CD4-positive, alpha-beta T cell (primary cell): Measurements from ENCODE around the gene GRIA4. TPM values are rescaled to one million over a fixed set of nuclear protein-coding genes. Genes with fewer than 3 reads are reported as not detected.

Source experiments
- ATAC-seq: fragments of 200-7000 bp; cut with Tn5 transposase; one replicate; pipeline ENCODE4 v1.10.0; 2022; ENCODE audit warnings: mild to moderate bottlenecking; ENCODE audit not compliant: poor library complexity
- CTCF ChIA-PET: fragments of 350-600 bp; sonication (Branson Sonifier 250); formaldehyde crosslinking; loops from one replicate; lab custom pipeline; 2021; ENCODE audit warnings: antibody characterized with exemption, inconsistent platforms; lab: Charles Lee
- POLR2A ChIA-PET: fragments of 350-600 bp; sonication (Branson Sonifier 250); formaldehyde crosslinking; loops from one replicate; lab custom pipeline; 2021; ENCODE audit warnings: antibody characterized with exemption, inconsistent platforms; lab: Charles Lee
- DNase-seq, 14 experiments: peaks; one replicate each; pipeline ENCODE4 v3.0.0-alpha.2; 2013 to 2020; ENCODE audit warnings: mixed read lengths in 2 of 14
- H3K27ac ChIP-seq, 2 donors: one replicate each; pipeline versions ENCODE4 v1.5.1 to v1.7.0; 2013; ENCODE audit warnings: low read length in 2 of 2, low read depth in 1 of 2, mild to moderate bottlenecking in 1 of 2
- H3K27me3 ChIP-seq, 2 experiments: 1 replicate in 1 of 2; 2 replicates in 1 of 2; pipeline versions ENCODE4 v1.6.1 to v1.7.0; 2013; ENCODE audit warnings: low read length in 2 of 2, control low read depth in 1 of 2, mild to moderate bottlenecking in 1 of 2, moderate library complexity in 1 of 2; ENCODE audit not compliant: insufficient read depth in 2 of 2, control insufficient read depth in 1 of 2
- H3K36me3 ChIP-seq: one replicate; pipeline ENCODE4 v1.6.1; 2013; ENCODE audit warnings: low read length, control low read depth; ENCODE audit not compliant: insufficient read depth
- H3K4me1 ChIP-seq: one replicate; pipeline ENCODE4 v1.6.1; 2013; ENCODE audit warnings: low read length, control low read depth; ENCODE audit not compliant: insufficient read depth
- H3K4me3 ChIP-seq: one replicate; pipeline ENCODE4 v1.5.1; 2013; ENCODE audit warnings: mild to moderate bottlenecking, low read length, moderate library complexity
- H3K9me3 ChIP-seq, 2 experiments: 1 replicate in 1 of 2; 2 replicates in 1 of 2; pipeline versions ENCODE4 v1.6.1 to v1.7.0; 2013; ENCODE audit warnings: low read length in 2 of 2, mild to moderate bottlenecking in 2 of 2, control low read depth in 1 of 2, moderate library complexity in 1 of 2; ENCODE audit not compliant: control insufficient read depth in 1 of 2, insufficient read depth in 1 of 2
- H3K27ac Mint-ChIP-seq: one replicate; pipeline ENCODE4 v1.8.0; 2020; ENCODE audit warnings: mixed read lengths
- H3K27me3 Mint-ChIP-seq: one replicate; pipeline ENCODE4 v1.8.0; 2021; ENCODE audit warnings: mixed read lengths
- H3K36me3 Mint-ChIP-seq: one replicate; pipeline ENCODE4 v1.8.0; 2021; ENCODE audit warnings: low read depth, mixed read lengths
- H3K4me1 Mint-ChIP-seq: one replicate; pipeline ENCODE4 v1.8.0; 2021; ENCODE audit warnings: low read depth, mixed read lengths
- H3K4me3 Mint-ChIP-seq: one replicate; pipeline ENCODE4 v1.8.0; 2020; ENCODE audit warnings: mild to moderate bottlenecking, mixed read lengths
- H3K9me3 Mint-ChIP-seq: one replicate; pipeline ENCODE4 v1.8.0; 2020; ENCODE audit warnings: mixed read lengths
- CTCF ChIP-seq: fragments of 200-600 bp; IDR thresholded peaks from one replicate; pipeline ENCODE4 v1.8.0; 2022; ENCODE audit warnings: antibody characterized with exemption, mild to moderate bottlenecking
- intact Hi-C, 2 experiments: fragments of 100-400 bp; cut with DNase I in 1 of 2; cut with micrococcal nuclease in 1 of 2; formaldehyde crosslinking; loops; one replicate each; pipeline versions ENCODE4 v1.15.1 to v1.9.0; 2023 to 2025; cut with DNase I, micrococcal nuclease
- total RNA-seq, 174 experiments: library from RNA in 2 of 174; stranded (reverse) in 2 of 174; gene quantifications; one replicate each; pipeline ENCODE4 v1.2.3 and lab custom pipeline; 2021 to 2026

The GRIA4 gene
- total RNA-seq, 2 experiments from 2014 or later = not detected

- Mint-ChIP-seq H3K4me3 (no peak overlapping the region), H3K36me3 (no peaks in the 10 kb centered on the region), H3K27me3 (peaks cover 59% of the 10 kb centered on the region), H3K27ac (no peak overlapping the region), H3K4me1 (peaks cover 10% of the 10 kb centered on the region), H3K9me3 (peaks cover 2% of the 10 kb centered on the region)
- Histone ChIP-seq H3K9me3 (peaks cover 0 to 6% of the 10 kb centered on the region in 2 experiments), H3K4me1 (peaks cover 10% of the 10 kb centered on the region), H3K36me3 (no peaks in the 10 kb centered on the region), H3K27me3 (peaks cover 17 to 42% of the 10 kb centered on the region in 2 experiments), H3K4me3 (no peak overlapping the region), H3K27ac (no peak overlapping the region)
- no peak for DNase-seq
- CTCF ChIA-PET = no interaction called here
- no peak for TF ChIP-seq CTCF
- POLR2A ChIA-PET = no interaction called here
- intact Hi-C loops = no loop called here
- ATAC-seq = no peak
Measured at GRCh38 chr11:105610871-105611571, 1.1 kb downstream of the GRIA4 start.

GRCh38 chr11:105611572-105612441 lies 1.9 kb downstream of the GRIA4 start:
- Histone ChIP-seq H3K9me3 (peaks cover 0 to 6% of the 10 kb centered on the region in 2 experiments), H3K4me3 (no peak overlapping the region), H3K27me3 (peaks cover 17 to 42% of the 10 kb centered on the region in 2 experiments), H3K36me3 (no peaks in the 10 kb centered on the region), H3K4me1 (peaks cover 10% of the 10 kb centered on the region), H3K27ac (no peak overlapping the region)
- DNase-seq = no peak
- ChIA-PET POLR2A (no interaction called here), CTCF (no interaction called here)
- intact Hi-C loops = no loop called here
- Mint-ChIP-seq H3K9me3 (peaks cover 2% of the 10 kb centered on the region), H3K4me1 (peaks cover 10% of the 10 kb centered on the region), H3K4me3 (no peak overlapping the region), H3K36me3 (no peaks in the 10 kb centered on the region), H3K27ac (no peak overlapping the region), H3K27me3 (peaks cover 58% of the 10 kb centered on the region)
- ATAC-seq = no peak
- TF ChIP-seq CTCF = no peak

GRCh38 chr11:105612771-105613170 lies 2.9 kb downstream of the GRIA4 start:
- DNase-seq = no peak
- H3K27ac ChIP-seq = no peak overlapping the region
- no peaks in the 10 kb centered on the region for H3K36me3 ChIP-seq
- H3K4me3 Mint-ChIP-seq = no peak overlapping the region
- peaks cover 17 to 42% of the 10 kb centered on the region in 2 experiments for H3K27me3 ChIP-seq
- intact Hi-C loops = no loop called here
- H3K9me3 Mint-ChIP-seq = no peaks in the 10 kb centered on the region
- H3K4me3 ChIP-seq = no peak overlapping the region
- CTCF ChIA-PET = no interaction called here
- POLR2A ChIA-PET = no interaction called here
- TF ChIP-seq CTCF = no peak
- peaks cover 49% of the 10 kb centered on the region for H3K27me3 Mint-ChIP-seq
- H3K27ac Mint-ChIP-seq = no peak overlapping the region
- peaks cover 0 to 6% of the 10 kb centered on the region in 2 experiments for H3K9me3 ChIP-seq
- H3K4me1 Mint-ChIP-seq = peaks cover 10% of the 10 kb centered on the region
- H3K4me1 ChIP-seq = peaks cover 10% of the 10 kb centered on the region
- H3K36me3 Mint-ChIP-seq = no peaks in the 10 kb centered on the region
- ATAC-seq = no peak
